Thyroid gland (tissue), 4 donors: ENCODE results near the gene IL21R.

Source experiments
- CTCF ChIP-seq, 6 experiments: fragments of 200-600 bp in 3 of 6; fragments of 450-650 bp in 3 of 6; sonication (generic) in 3 of 6; IDR thresholded peaks; one replicate each; pipeline ENCODE4 v1.5.1; 2016 to 2019; ENCODE audit warnings: antibody characterized with exemption in 6 of 6, mild to moderate bottlenecking in 2 of 6, inconsistent platforms in 1 of 6, moderate library complexity in 1 of 6
- POLR2A ChIP-seq, 2 donors: fragments of 450-650 bp; IDR thresholded peaks; one replicate each; pipeline ENCODE4 v1.6.1; 2017; ENCODE audit warnings: antibody characterized with exemption in 2 of 2, mild to moderate bottlenecking in 2 of 2, moderate library complexity in 1 of 2

DNA sequence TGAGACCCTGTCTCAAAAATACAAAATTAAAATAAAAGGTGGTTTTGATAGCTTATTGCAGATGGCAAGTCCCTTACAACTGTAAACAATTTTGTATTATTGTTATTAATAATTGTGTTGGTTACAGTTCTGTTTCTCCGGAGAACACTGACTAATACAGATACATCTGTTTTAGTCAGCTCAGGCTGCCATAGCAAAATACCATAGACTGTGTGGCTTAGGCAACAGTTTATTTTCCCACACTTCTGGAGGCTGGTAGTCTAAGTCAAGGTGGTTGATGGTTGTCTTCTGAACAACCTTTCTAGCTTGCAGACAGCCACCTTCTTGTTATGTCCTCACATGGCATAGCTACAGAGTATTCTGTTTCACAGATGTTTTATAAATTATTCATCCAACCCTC, 14.2 kb upstream of the IL21R start:
- no peak for TF ChIP-seq POLR2A (IDR thresholded peaks at IDR 0.05)
- no peak for TF ChIP-seq CTCF (IDR thresholded peaks at IDR 0.05)
